ENCODE results near the gene CLOCK.

Gene CLOCK

GRCh38 chr4:55510685-55511084 is 36.0 kb downstream of the CLOCK start:
- H3K9me3 ChIP-seq (ENCODE audit: insufficient read depth, low read depth, low read length) = no peaks in the 10 kb centered on the region
- H3K36me3 ChIP-seq (ENCODE audit: insufficient read depth, low read depth, low read length) = peaks cover 20% of the 10 kb centered on the region
- no peaks in the 10 kb centered on the region for H3K27me3 ChIP-seq (ENCODE audit: insufficient read depth, low read length)
- H3K4me1 ChIP-seq (ENCODE audit: insufficient read depth, low read length) = 0 out of 2 replicates have a peak, but pooled peaks cover 3% of the 10 kb centered on the region
- no peak overlapping the region for H3K27ac ChIP-seq (ENCODE audit: low read length)
- H3K9ac ChIP-seq (ENCODE audit: low read depth, low read length) = no peak overlapping the region
- H3K4me3 ChIP-seq (ENCODE audit: low read length) = no peak overlapping the region

- Histone ChIP-seq H3K9ac (ENCODE audit: low read depth, low read length) (no peak overlapping the region), H3K27ac (ENCODE audit: low read length) (no peak overlapping the region), H3K4me1 (ENCODE audit: insufficient read depth, low read length) (0 out of 2 replicates have a peak, but pooled peaks cover 3% of the 10 kb centered on the region), H3K4me3 (ENCODE audit: low read length) (no peak overlapping the region), H3K9me3 (ENCODE audit: insufficient read depth, low read depth, low read length) (no peaks in the 10 kb centered on the region), H3K36me3 (ENCODE audit: insufficient read depth, low read depth, low read length) (peaks cover 20% of the 10 kb centered on the region), H3K27me3 (ENCODE audit: insufficient read depth, low read length) (no peaks in the 10 kb centered on the region)
Measured at GRCh38 chr4:55509266-55509665, 37.4 kb downstream of the CLOCK start.

GRCh38 chr4:55507612-55508011 is 39.1 kb downstream of the CLOCK start:
- Histone ChIP-seq H3K27me3 (ENCODE audit: insufficient read depth, low read length) (no peaks in the 10 kb centered on the region), H3K9me3 (ENCODE audit: insufficient read depth, low read depth, low read length) (no peaks in the 10 kb centered on the region), H3K4me3 (ENCODE audit: low read length) (no peak overlapping the region), H3K27ac (ENCODE audit: low read length) (no peak overlapping the region), H3K36me3 (ENCODE audit: insufficient read depth, low read depth, low read length) (peaks cover 20% of the 10 kb centered on the region), H3K9ac (ENCODE audit: low read depth, low read length) (no peak overlapping the region), H3K4me1 (ENCODE audit: insufficient read depth, low read length) (0 out of 2 replicates have a peak, but pooled peaks cover 3% of the 10 kb centered on the region)

- no peak overlapping the region for H3K27ac ChIP-seq (ENCODE audit: low read length)
Measured at GRCh38 chr4:55503169-55503568, 43.5 kb downstream of the CLOCK start.

GRCh38 chr4:55500072-55500471 is 46.6 kb downstream of the CLOCK start:
- H3K36me3 ChIP-seq (ENCODE audit: insufficient read depth, low read depth, low read length) = no peaks in the 10 kb centered on the region

More at GRCh38 chr4:55503169-55503568, 43.5 kb downstream of the CLOCK start:
- H3K36me3 ChIP-seq (ENCODE audit: insufficient read depth, low read depth, low read length) = peaks cover 12% of the 10 kb centered on the region
- H3K9me3 ChIP-seq (ENCODE audit: insufficient read depth, low read depth, low read length) = no peaks in the 10 kb centered on the region
- no peak overlapping the region for H3K9ac ChIP-seq (ENCODE audit: low read depth, low read length)
- H3K27me3 ChIP-seq (ENCODE audit: insufficient read depth, low read length) = no peaks in the 10 kb centered on the region
- no peaks in the 10 kb centered on the region for H3K4me1 ChIP-seq (ENCODE audit: insufficient read depth, low read length)
- H3K4me3 ChIP-seq (ENCODE audit: low read length) = no peak overlapping the region

GRCh38 chr4:55499495-55499894 is 47.2 kb downstream of the CLOCK start:
- H3K9me3 ChIP-seq (ENCODE audit: insufficient read depth, low read depth, low read length) = no peaks in the 10 kb centered on the region
- H3K4me1 ChIP-seq (ENCODE audit: insufficient read depth, low read length) = no peaks in the 10 kb centered on the region
- H3K27ac ChIP-seq (ENCODE audit: low read length) = no peak overlapping the region
- H3K36me3 ChIP-seq (ENCODE audit: insufficient read depth, low read depth, low read length) = no peaks in the 10 kb centered on the region
- H3K27me3 ChIP-seq (ENCODE audit: insufficient read depth, low read length) = no peaks in the 10 kb centered on the region
- no peak overlapping the region for H3K9ac ChIP-seq (ENCODE audit: low read depth, low read length)
- H3K4me3 ChIP-seq (ENCODE audit: low read length) = no peak overlapping the region

More at GRCh38 chr4:55500072-55500471, 46.6 kb downstream of the CLOCK start:
- no peak overlapping the region for H3K9ac ChIP-seq (ENCODE audit: low read depth, low read length)
- no peak overlapping the region for H3K4me3 ChIP-seq (ENCODE audit: low read length)
- no peaks in the 10 kb centered on the region for H3K27me3 ChIP-seq (ENCODE audit: insufficient read depth, low read length)
- no peaks in the 10 kb centered on the region for H3K4me1 ChIP-seq (ENCODE audit: insufficient read depth, low read length)
- no peaks in the 10 kb centered on the region for H3K9me3 ChIP-seq (ENCODE audit: insufficient read depth, low read depth, low read length)
- no peak overlapping the region for H3K27ac ChIP-seq (ENCODE audit: low read length)

GRCh38 chr4:55498051-55498450 is 48.7 kb downstream of the CLOCK start:
- Histone ChIP-seq H3K27ac (ENCODE audit: low read length) (no peak overlapping the region), H3K36me3 (ENCODE audit: insufficient read depth, low read depth, low read length) (no peaks in the 10 kb centered on the region), H3K4me3 (ENCODE audit: low read length) (no peak overlapping the region), H3K9me3 (ENCODE audit: insufficient read depth, low read depth, low read length) (no peaks in the 10 kb centered on the region), H3K4me1 (ENCODE audit: insufficient read depth, low read length) (no peaks in the 10 kb centered on the region), H3K27me3 (ENCODE audit: insufficient read depth, low read length) (no peaks in the 10 kb centered on the region), H3K9ac (ENCODE audit: low read depth, low read length) (no peak overlapping the region)

GRCh38 chr4:55491486-55491885 is 55.2 kb downstream of the CLOCK start:
- no peaks in the 10 kb centered on the region for H3K4me1 ChIP-seq (ENCODE audit: insufficient read depth, low read length)
- no peak overlapping the region for H3K27ac ChIP-seq (ENCODE audit: low read length)
- H3K4me3 ChIP-seq (ENCODE audit: low read length) = no peak overlapping the region
- no peaks in the 10 kb centered on the region for H3K27me3 ChIP-seq (ENCODE audit: insufficient read depth, low read length)
- peaks cover 24% of the 10 kb centered on the region for H3K36me3 ChIP-seq (ENCODE audit: insufficient read depth, low read depth, low read length)
- H3K9me3 ChIP-seq (ENCODE audit: insufficient read depth, low read depth, low read length) = no peaks in the 10 kb centered on the region
- H3K9ac ChIP-seq (ENCODE audit: low read depth, low read length) = no peak overlapping the region

- Histone ChIP-seq H3K4me3 (ENCODE audit: low read length) (no peak overlapping the region), H3K27me3 (ENCODE audit: insufficient read depth, low read length) (no peaks in the 10 kb centered on the region), H3K9ac (ENCODE audit: low read depth, low read length) (no peak overlapping the region), H3K9me3 (ENCODE audit: insufficient read depth, low read depth, low read length) (no peaks in the 10 kb centered on the region), H3K4me1 (ENCODE audit: insufficient read depth, low read length) (no peaks in the 10 kb centered on the region), H3K36me3 (ENCODE audit: insufficient read depth, low read depth, low read length) (peaks cover 31% of the 10 kb centered on the region), H3K27ac (ENCODE audit: low read length) (no peak overlapping the region)
Measured at GRCh38 chr4:55488716-55489115, 58.0 kb downstream of the CLOCK start.

GRCh38 chr4:55485821-55486220 is 60.9 kb downstream of the CLOCK start:
- 0 out of 2 replicates have a peak, but pooled peaks cover 5% of the 10 kb centered on the region for H3K4me1 ChIP-seq (ENCODE audit: insufficient read depth, low read length)
- no peak overlapping the region for H3K9ac ChIP-seq (ENCODE audit: low read depth, low read length)
- H3K36me3 ChIP-seq (ENCODE audit: insufficient read depth, low read depth, low read length) = peaks cover 45% of the 10 kb centered on the region
- no peak overlapping the region for H3K27ac ChIP-seq (ENCODE audit: low read length)
- H3K9me3 ChIP-seq (ENCODE audit: insufficient read depth, low read depth, low read length) = no peaks in the 10 kb centered on the region
- no peaks in the 10 kb centered on the region for H3K27me3 ChIP-seq (ENCODE audit: insufficient read depth, low read length)
- no peak overlapping the region for H3K4me3 ChIP-seq (ENCODE audit: low read length)

- no peak overlapping the region for H3K27ac ChIP-seq (ENCODE audit: low read length)
- H3K36me3 ChIP-seq (ENCODE audit: insufficient read depth, low read depth, low read length) = peaks cover 37% of the 10 kb centered on the region
- no peaks in the 10 kb centered on the region for H3K27me3 ChIP-seq (ENCODE audit: insufficient read depth, low read length)
- no peak overlapping the region for H3K9ac ChIP-seq (ENCODE audit: low read depth, low read length)
- peaks cover 7% of the 10 kb centered on the region; the same call in 1 of the 2 replicates for H3K4me1 ChIP-seq (ENCODE audit: insufficient read depth, low read length)
- no peaks in the 10 kb centered on the region for H3K9me3 ChIP-seq (ENCODE audit: insufficient read depth, low read depth, low read length)
- no peak overlapping the region for H3K4me3 ChIP-seq (ENCODE audit: low read length)
Measured at GRCh38 chr4:55483315-55483714, 63.4 kb downstream of the CLOCK start.

- Histone ChIP-seq H3K4me3 (ENCODE audit: low read length) (no peak overlapping the region), H3K9ac (ENCODE audit: low read depth, low read length) (no peak overlapping the region), H3K4me1 (ENCODE audit: insufficient read depth, low read length) (peaks cover 13% of the 10 kb centered on the region), H3K36me3 (ENCODE audit: insufficient read depth, low read depth, low read length) (peaks cover 32% of the 10 kb centered on the region), H3K27me3 (ENCODE audit: insufficient read depth, low read length) (no peaks in the 10 kb centered on the region), H3K9me3 (ENCODE audit: insufficient read depth, low read depth, low read length) (peaks cover 11% of the 10 kb centered on the region; the same call in 1 of the 2 replicates), H3K27ac (ENCODE audit: low read length) (no peak overlapping the region)
Measured at GRCh38 chr4:55475394-55476243, 71.1 kb downstream of the CLOCK start.
